GM12878 (cell line): ENCODE results near the gene NUPR1. TPM values are rescaled to one million over a fixed set of nuclear protein-coding genes. Genes with fewer than 3 reads are reported as not detected.
A peak's percentile ranks its signal among the peaks of the same experiment; 100 is the strongest.

Experiments used
- CBFB ChIP-seq: IDR thresholded peaks from 2 replicates; pipeline ENCODE4 v1.6.1; 2016; ENCODE audit warnings: antibody characterized with exemption, low read depth
- CREM ChIP-seq: IDR thresholded peaks from 2 replicates; pipeline ENCODE4 v1.6.1; 2014; ENCODE audit warnings: antibody characterized with exemption, low read depth
- HDAC2 ChIP-seq: fragments of 200-600 bp; sonication (generic); IDR thresholded peaks from 2 replicates; pipeline ENCODE4 v1.6.1; 2017
- IKZF2 ChIP-seq, 2 experiments: fragments of 450-650 bp; IDR thresholded peaks; 2 replicates each; pipeline ENCODE4 v1.6.1; 2017; ENCODE audit warnings: mild to moderate bottlenecking in 2 of 2, moderate library complexity in 2 of 2
- IRF4 ChIP-seq: IDR thresholded peaks from 2 replicates; pipeline ENCODE4 v1.6.1; 2011; ENCODE audit warnings: low read depth, low read length
- JUND ChIP-seq: IDR thresholded peaks from 2 replicates; pipeline ENCODE4 v1.6.1; 2012; ENCODE audit warnings: low read depth, mild to moderate bottlenecking, low read length, improper control_type of control experiment, moderate library complexity
- MEF2B ChIP-seq: fragments of 450-650 bp; IDR thresholded peaks from 2 replicates; pipeline ENCODE4 v1.6.1; 2018; ENCODE audit warnings: mild to moderate bottlenecking, moderate library complexity; ENCODE audit not compliant: partially characterized antibody, poor library complexity, severe bottlenecking
- MTA3 ChIP-seq: IDR thresholded peaks from 2 replicates; pipeline ENCODE4 v1.6.1; 2012; ENCODE audit warnings: low read length, inconsistent platforms, borderline replicate concordance
- NFYA ChIP-seq: IDR thresholded peaks from 2 replicates; pipeline ENCODE4 v1.6.1; 2011; ENCODE audit warnings: low read depth, mild to moderate bottlenecking, low read length, improper control_type of control experiment, borderline replicate concordance
- PAX5 ChIP-seq: IDR thresholded peaks from 2 replicates; pipeline ENCODE4 v1.6.1; 2011; ENCODE audit warnings: low read depth, low read length, borderline replicate concordance
- POLR2AphosphoS5 ChIP-seq: IDR thresholded peaks from 2 replicates; pipeline ENCODE4 v1.6.1; 2011; ENCODE audit warnings: mild to moderate bottlenecking, low read length, inconsistent platforms
- POU2F2 ChIP-seq: IDR thresholded peaks from 3 replicates; pipeline ENCODE4 v1.6.1; 2011; ENCODE audit warnings: low read depth, mild to moderate bottlenecking, low read length, borderline replicate concordance
- RAD21 ChIP-seq: IDR thresholded peaks from 2 replicates; pipeline ENCODE4 v1.6.1; 2011; ENCODE audit warnings: mild to moderate bottlenecking, low read depth, low read length, moderate library complexity; ENCODE audit not compliant: insufficient read depth
- RBBP5 ChIP-seq: fragments of 200-600 bp; sonication (generic); conservative IDR thresholded peaks from 2 replicates; pipeline ENCODE4 v1.6.1; 2016
- RUNX3 ChIP-seq: IDR thresholded peaks from 2 replicates; pipeline ENCODE4 v1.6.1; 2012; ENCODE audit warnings: low read length, inconsistent platforms
- SIX5 ChIP-seq: IDR thresholded peaks from 2 replicates; pipeline ENCODE4 v1.6.1; 2011; ENCODE audit warnings: mild to moderate bottlenecking, low read depth, low read length, moderate library complexity; ENCODE audit not compliant: severe bottlenecking
- SMC3 ChIP-seq: IDR thresholded peaks from 2 replicates; pipeline ENCODE4 v1.6.1; 2011; ENCODE audit warnings: low read length, improper control_type of control experiment, borderline replicate concordance
- SP1 ChIP-seq: IDR thresholded peaks from one replicate; pipeline ENCODE4 v1.6.1; 2011; ENCODE audit warnings: low read depth, low read length
- STAT1 ChIP-seq: fragments of 450-650 bp; conservative IDR thresholded peaks from 2 replicates; pipeline ENCODE4 v1.6.1; 2014; ENCODE audit warnings: antibody characterized with exemption, mild to moderate bottlenecking
- STAT3 ChIP-seq: IDR thresholded peaks from 2 replicates; pipeline ENCODE4 v1.6.1; 2011; ENCODE audit warnings: low read depth, low read length, improper control_type of control experiment
- YY1 ChIP-seq: IDR thresholded peaks from 2 replicates; pipeline ENCODE4 v1.6.1; 2011; ENCODE audit warnings: low read depth, mild to moderate bottlenecking, low read length
- ZNF217 ChIP-seq: fragments of 450-650 bp; IDR thresholded peaks from 2 replicates; pipeline ENCODE4 v1.6.1; 2017; ENCODE audit warnings: antibody characterized with exemption, mild to moderate bottlenecking
- ZNF24 ChIP-seq: fragments of 450-650 bp; IDR thresholded peaks from 2 replicates; pipeline ENCODE4 v1.6.1; 2017; ENCODE audit warnings: antibody characterized with exemption, mild to moderate bottlenecking
- ZSCAN29 ChIP-seq: fragments of 450-650 bp; IDR thresholded peaks from 2 replicates; pipeline ENCODE4 v1.6.1; 2017; ENCODE audit warnings: mild to moderate bottlenecking, moderate library complexity
- polyA plus RNA-seq, 11 experiments: library from polyadenylated mRNA; depleted of rRNA in 4 of 11; unstranded in 6 of 11; stranded (reverse) in 5 of 11; fragments of >200 nt; fragmentation: Nextera tagmentation in 4 of 11; fragmentation: Illumina TruSeq in 1 of 11; extraction: Ambion mirVana in 4 of 11; extraction: Trizol in 1 of 11; gene quantifications; 1 replicate in 1 of 11; 2 replicates in 10 of 11; pipeline versions ENCODE4 v1.2.1 to v1.2.3, GENCODE V29; 2011 to 2016; ENCODE audit warnings: inconsistent platforms in 2 of 11, missing spikeins in 2 of 11, low read depth in 1 of 11
- total RNA-seq, 4 experiments: library from RNA; depleted of rRNA in 3 of 4; stranded (reverse); fragments of >200 nt in 3 of 4; fragmentation: Illumina TruSeq in 1 of 4; extraction: Trizol in 1 of 4; gene quantifications; 2 replicates each; pipeline versions ENCODE4 v1.2.1 to v1.2.3, GENCODE V29; 2013 to 2021
- TF ChIP-seq, protein P1 (sequence below): IDR thresholded peaks from 2 replicates; pipeline ENCODE4 v1.6.1; 2012; ENCODE audit warnings: mild to moderate bottlenecking, low read depth, low read length
- TF ChIP-seq, protein P2 (sequence below), 3 experiments: IDR thresholded peaks in 2 of 3; conservative IDR thresholded peaks in 1 of 3; 2 replicates each; pipeline ENCODE4 v1.5.1; 2011; ENCODE audit warnings: low read depth in 3 of 3, low read length in 3 of 3, mild to moderate bottlenecking in 3 of 3, control low read depth in 2 of 3, moderate library complexity in 2 of 3, inconsistent platforms in 1 of 3, mixed read lengths in 1 of 3; ENCODE audit not compliant: control insufficient read depth in 2 of 3, insufficient read depth in 1 of 3; ENCODE audit errors: extremely low read depth in 1 of 3
- TF ChIP-seq, protein P3 (sequence below): fragments of 450-650 bp; IDR thresholded peaks from 2 replicates; pipeline ENCODE4 v1.6.1; 2016; ENCODE audit warnings: mild to moderate bottlenecking

Gene NUPR1
- total and polyA plus RNA-seq, 10 of the 15 experiments (the other 5 are each of a cell fraction or from before 2014, with no cell fraction given), result 0.04 to 0.78 (median 0.17) TPM; not detected in 2

DNA sequence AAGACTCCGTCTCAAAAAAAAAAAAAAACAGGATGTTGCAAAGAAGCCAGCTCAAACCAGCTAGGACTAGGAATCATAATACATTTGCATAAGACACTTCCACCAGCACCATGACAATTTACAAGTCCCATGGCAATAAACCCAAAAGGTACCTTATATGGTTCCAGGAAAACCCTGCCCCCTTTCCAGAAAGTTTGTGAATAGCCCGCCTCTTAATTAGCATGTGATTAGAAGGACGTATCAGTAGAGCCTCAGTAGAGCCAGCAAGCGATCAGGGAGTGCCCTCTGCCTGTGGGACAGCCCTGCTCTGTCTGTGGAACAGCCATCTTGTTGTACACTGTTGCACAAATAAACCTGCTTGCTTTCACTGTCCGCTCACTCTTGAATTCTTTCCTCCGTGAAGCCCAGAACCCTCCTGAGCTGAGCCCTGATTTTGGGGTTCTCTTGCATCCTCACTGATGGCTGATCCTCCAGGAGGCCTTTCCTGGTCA lies 14.0 kb downstream of the NUPR1 start (continued):
- TF ChIP-seq, protein P1, sequence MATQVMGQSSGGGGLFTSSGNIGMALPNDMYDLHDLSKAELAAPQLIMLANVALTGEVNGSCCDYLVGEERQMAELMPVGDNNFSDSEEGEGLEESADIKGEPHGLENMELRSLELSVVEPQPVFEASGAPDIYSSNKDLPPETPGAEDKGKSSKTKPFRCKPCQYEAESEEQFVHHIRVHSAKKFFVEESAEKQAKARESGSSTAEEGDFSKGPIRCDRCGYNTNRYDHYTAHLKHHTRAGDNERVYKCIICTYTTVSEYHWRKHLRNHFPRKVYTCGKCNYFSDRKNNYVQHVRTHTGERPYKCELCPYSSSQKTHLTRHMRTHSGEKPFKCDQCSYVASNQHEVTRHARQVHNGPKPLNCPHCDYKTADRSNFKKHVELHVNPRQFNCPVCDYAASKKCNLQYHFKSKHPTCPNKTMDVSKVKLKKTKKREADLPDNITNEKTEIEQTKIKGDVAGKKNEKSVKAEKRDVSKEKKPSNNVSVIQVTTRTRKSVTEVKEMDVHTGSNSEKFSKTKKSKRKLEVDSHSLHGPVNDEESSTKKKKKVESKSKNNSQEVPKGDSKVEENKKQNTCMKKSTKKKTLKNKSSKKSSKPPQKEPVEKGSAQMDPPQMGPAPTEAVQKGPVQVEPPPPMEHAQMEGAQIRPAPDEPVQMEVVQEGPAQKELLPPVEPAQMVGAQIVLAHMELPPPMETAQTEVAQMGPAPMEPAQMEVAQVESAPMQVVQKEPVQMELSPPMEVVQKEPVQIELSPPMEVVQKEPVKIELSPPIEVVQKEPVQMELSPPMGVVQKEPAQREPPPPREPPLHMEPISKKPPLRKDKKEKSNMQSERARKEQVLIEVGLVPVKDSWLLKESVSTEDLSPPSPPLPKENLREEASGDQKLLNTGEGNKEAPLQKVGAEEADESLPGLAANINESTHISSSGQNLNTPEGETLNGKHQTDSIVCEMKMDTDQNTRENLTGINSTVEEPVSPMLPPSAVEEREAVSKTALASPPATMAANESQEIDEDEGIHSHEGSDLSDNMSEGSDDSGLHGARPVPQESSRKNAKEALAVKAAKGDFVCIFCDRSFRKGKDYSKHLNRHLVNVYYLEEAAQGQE, result no peak
- TF ChIP-seq PAX5 (no peak), MTA3 (no peak), ZSCAN29 (no peak), STAT1 (no peak), IRF4 (no peak), RUNX3 (no peak), POLR2AphosphoS5 (no peak), IKZF2 (IDR thresholded peaks at IDR 0.05) (no peak), SMC3 (0 out of 2 replicates have a peak, but pooled peaks have one; percentile 3), MEF2B (no peak), RBBP5 (no peak), ZNF24 (no peak), SP1 (no peak), ZNF217 (no peak), CBFB (no peak), SIX5 (no peak), JUND (no peak), YY1 (0 out of 2 replicates have a peak, but pooled peaks have one; percentile 48), RAD21 (peak; percentile 41; the same call in 1 of the 2 replicates), NFYA (no peak), POU2F2 (0 out of 3 replicates have a peak, but pooled peaks have one; percentile 31), CREM (no peak), STAT3 (no peak), HDAC2 (no peak)
- TF ChIP-seq, protein P2, sequence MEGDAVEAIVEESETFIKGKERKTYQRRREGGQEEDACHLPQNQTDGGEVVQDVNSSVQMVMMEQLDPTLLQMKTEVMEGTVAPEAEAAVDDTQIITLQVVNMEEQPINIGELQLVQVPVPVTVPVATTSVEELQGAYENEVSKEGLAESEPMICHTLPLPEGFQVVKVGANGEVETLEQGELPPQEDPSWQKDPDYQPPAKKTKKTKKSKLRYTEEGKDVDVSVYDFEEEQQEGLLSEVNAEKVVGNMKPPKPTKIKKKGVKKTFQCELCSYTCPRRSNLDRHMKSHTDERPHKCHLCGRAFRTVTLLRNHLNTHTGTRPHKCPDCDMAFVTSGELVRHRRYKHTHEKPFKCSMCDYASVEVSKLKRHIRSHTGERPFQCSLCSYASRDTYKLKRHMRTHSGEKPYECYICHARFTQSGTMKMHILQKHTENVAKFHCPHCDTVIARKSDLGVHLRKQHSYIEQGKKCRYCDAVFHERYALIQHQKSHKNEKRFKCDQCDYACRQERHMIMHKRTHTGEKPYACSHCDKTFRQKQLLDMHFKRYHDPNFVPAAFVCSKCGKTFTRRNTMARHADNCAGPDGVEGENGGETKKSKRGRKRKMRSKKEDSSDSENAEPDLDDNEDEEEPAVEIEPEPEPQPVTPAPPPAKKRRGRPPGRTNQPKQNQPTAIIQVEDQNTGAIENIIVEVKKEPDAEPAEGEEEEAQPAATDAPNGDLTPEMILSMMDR (IDR thresholded peaks at IDR 0.05 in 2 of 3, conservative IDR thresholded peaks at IDR 0.05 in 1 of 3; ENCODE audit: control insufficient read depth in 2 of 3, extremely low read depth in 1 of 3, insufficient read depth in 1 of 3, low read depth in 3 of 3, low read length in 3 of 3), result peak; percentile 10 to 19 (median 17); a peak in 4 of 6 replicates
- TF ChIP-seq, protein P3, sequence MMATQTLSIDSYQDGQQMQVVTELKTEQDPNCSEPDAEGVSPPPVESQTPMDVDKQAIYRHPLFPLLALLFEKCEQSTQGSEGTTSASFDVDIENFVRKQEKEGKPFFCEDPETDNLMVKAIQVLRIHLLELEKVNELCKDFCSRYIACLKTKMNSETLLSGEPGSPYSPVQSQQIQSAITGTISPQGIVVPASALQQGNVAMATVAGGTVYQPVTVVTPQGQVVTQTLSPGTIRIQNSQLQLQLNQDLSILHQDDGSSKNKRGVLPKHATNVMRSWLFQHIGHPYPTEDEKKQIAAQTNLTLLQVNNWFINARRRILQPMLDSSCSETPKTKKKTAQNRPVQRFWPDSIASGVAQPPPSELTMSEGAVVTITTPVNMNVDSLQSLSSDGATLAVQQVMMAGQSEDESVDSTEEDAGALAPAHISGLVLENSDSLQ, result no peak
